Measurements from ENCODE around the gene BICDL2. TPM values are rescaled to one million over a fixed set of nuclear protein-coding genes. Genes with fewer than 3 reads are reported as not detected.

BICDL2 gene
- total RNA-seq, 1 donor from 2014 or later = 24.5 TPM

GRCh38 chr16:3065069-3065741 lies 28.5 kb upstream of the BICDL2 start, which contains the start of gene IL32:
TSS of gene IL32 (plus strand) at chr16:3065640. CDS start at chr16:3065812, 172 bp downstream.
- DNase-seq (ENCODE audit: low read depth) (peak; percentile 78), FAIRE-seq (no peak)
- no peaks in the 10 kb centered on the region for H3K27me3 ChIP-seq (ENCODE audit: control insufficient read depth, insufficient read depth, low read length)
- no peaks in the 10 kb centered on the region for H3K36me3 ChIP-seq (ENCODE audit: control insufficient read depth, insufficient read depth, low read length)
- H3K4me3 ChIP-seq (ENCODE audit: low read depth, low read length) = peak within 1 kb of the TSS; percentile 16
- TF ChIP-seq CTCF (IDR thresholded peaks at IDR 0.05; ENCODE audit: insufficient read depth, low read length, severe bottlenecking) = no peak

DNA sequence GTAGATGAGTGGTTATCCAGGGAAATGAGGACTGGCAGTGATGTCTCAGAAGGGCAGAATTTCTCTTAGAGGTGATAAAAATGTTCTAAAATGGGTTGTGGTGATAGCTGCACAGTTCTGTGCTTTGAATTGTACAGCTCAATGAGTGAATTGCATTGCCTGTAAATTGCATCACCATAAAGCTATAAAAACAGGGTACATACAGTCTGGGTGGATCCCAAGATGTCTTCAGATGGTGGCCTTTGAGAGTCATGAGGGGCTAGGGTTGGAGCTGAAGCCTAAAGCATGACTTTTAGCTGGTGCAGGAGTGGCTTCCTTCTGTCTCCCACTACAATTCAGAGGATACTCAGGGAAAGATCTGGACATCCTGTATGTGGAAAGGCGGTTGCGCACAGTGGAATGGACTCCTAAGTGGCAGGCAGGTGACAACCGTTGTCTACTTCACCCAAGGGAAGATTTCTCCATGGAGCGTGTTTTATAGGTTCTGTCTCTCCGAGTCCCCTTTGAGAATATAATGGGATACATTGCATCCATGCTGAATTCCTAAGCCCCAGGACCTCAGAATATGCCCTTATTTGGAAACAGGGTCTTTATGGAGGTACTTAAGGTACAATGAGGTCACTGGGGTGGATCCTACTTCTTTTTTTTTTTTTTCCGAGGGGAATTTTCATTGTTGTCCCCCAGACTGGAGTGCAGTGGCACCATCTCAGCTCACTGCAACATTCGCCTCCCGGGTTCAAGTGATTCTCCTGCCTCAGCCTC lies 27.1 kb upstream of the BICDL2 start:
- Histone ChIP-seq H3K27me3 (ENCODE audit: control insufficient read depth, insufficient read depth, low read length) (no peaks in the 10 kb centered on the region), H3K4me3 (ENCODE audit: low read depth, low read length) (no peak overlapping the region), H3K36me3 (ENCODE audit: control insufficient read depth, insufficient read depth, low read length) (no peaks in the 10 kb centered on the region)
- no peak for TF ChIP-seq CTCF (IDR thresholded peaks at IDR 0.05; ENCODE audit: insufficient read depth, low read length, severe bottlenecking)
- no peak for DNase-seq (ENCODE audit: low read depth)
- FAIRE-seq = no peak

- TF ChIP-seq CTCF (IDR thresholded peaks at IDR 0.05; ENCODE audit: insufficient read depth, low read length, severe bottlenecking) = no peak
- no peaks in the 10 kb centered on the region for H3K27me3 ChIP-seq (ENCODE audit: control insufficient read depth, insufficient read depth, low read length)
- no peak for DNase-seq (ENCODE audit: low read depth)
- FAIRE-seq = no peak
- no peaks in the 10 kb centered on the region for H3K36me3 ChIP-seq (ENCODE audit: control insufficient read depth, insufficient read depth, low read length)
- H3K4me3 ChIP-seq (ENCODE audit: low read depth, low read length) = no peak overlapping the region
Observed at GRCh38 chr16:3062553-3062952, 25.8 kb upstream of the BICDL2 start.

- FAIRE-seq (no peak), DNase-seq (ENCODE audit: low read depth) (no peak)
- no peak for TF ChIP-seq CTCF (IDR thresholded peaks at IDR 0.05; ENCODE audit: insufficient read depth, low read length, severe bottlenecking)
- Histone ChIP-seq H3K4me3 (ENCODE audit: low read depth, low read length) (no peak overlapping the region), H3K36me3 (ENCODE audit: control insufficient read depth, insufficient read depth, low read length) (no peaks in the 10 kb centered on the region), H3K27me3 (ENCODE audit: control insufficient read depth, insufficient read depth, low read length) (no peaks in the 10 kb centered on the region)
Observed at GRCh38 chr16:3060339-3061127, 23.8 kb upstream of the BICDL2 start.

- no peak for TF ChIP-seq CTCF (IDR thresholded peaks at IDR 0.05; ENCODE audit: insufficient read depth, low read length, severe bottlenecking)
- Histone ChIP-seq H3K4me3 (ENCODE audit: low read depth, low read length) (peak overlapping the region; percentile 93), H3K27me3 (ENCODE audit: control insufficient read depth, insufficient read depth, low read length) (no peaks in the 10 kb centered on the region), H3K36me3 (ENCODE audit: control insufficient read depth, insufficient read depth, low read length) (no peaks in the 10 kb centered on the region)
- no peak for DNase-seq (ENCODE audit: low read depth)
- FAIRE-seq = no peak
Observed at GRCh38 chr16:3059723-3060242, 23.0 kb upstream of the BICDL2 start.

Measured in bronchial epithelial cell (primary cell).